Kidney epithelial cell (primary cell): ENCODE data around the gene MGAT3. TPM values are rescaled to one million over a fixed set of nuclear protein-coding genes. Genes with fewer than 3 reads are reported as not detected.
"Not testable (repeated sequence)": the region's sequence is repeated elsewhere in the genome, so short reads cannot be mapped to it uniquely, and the experiment has no call there.

ENCODE experiments used
- DNase-seq: peaks from one replicate; pipeline ENCODE4 v3.0.0-alpha.2; 2010; ENCODE audit warnings: low read depth
- H3K27me3 ChIP-seq: 2 replicates; pipeline ENCODE4 v1.6.0; 2011; ENCODE audit warnings: low read length; ENCODE audit not compliant: control insufficient read depth, insufficient read depth
- H3K36me3 ChIP-seq: 2 replicates; pipeline ENCODE4 v1.5.1; 2011; ENCODE audit warnings: low read length; ENCODE audit not compliant: control insufficient read depth, insufficient read depth
- H3K4me3 ChIP-seq: 2 replicates; pipeline ENCODE4 v1.5.1; 2011; ENCODE audit warnings: low read depth, mild to moderate bottlenecking, control low read depth, low read length
- total RNA-seq: library from RNA; depleted of rRNA; stranded (reverse); fragments of >200 nt; gene quantifications from 2 replicates; pipeline ENCODE4 v1.2.3, GENCODE V29; 2015
- TF ChIP-seq, protein P1 (sequence below): IDR thresholded peaks from 2 replicates; pipeline ENCODE4 v1.5.1; 2011; ENCODE audit warnings: mild to moderate bottlenecking, moderate library complexity, low read length, control low read depth, inconsistent platforms; ENCODE audit not compliant: insufficient read depth, poor library complexity, severe bottlenecking

MGAT3 gene
- total RNA-seq, 1 donor from 2014 or later, result 4.1 TPM

GRCh38 chr22:39502789-39503409 lies 46.1 kb downstream of the MGAT3 start:
- Histone ChIP-seq H3K27me3 (peaks cover 2% of the 10 kb centered on the region), H3K4me3 (peak overlapping the region; percentile 96), H3K36me3 (peaks cover 2% of the 10 kb centered on the region)
- TF ChIP-seq, protein P1, sequence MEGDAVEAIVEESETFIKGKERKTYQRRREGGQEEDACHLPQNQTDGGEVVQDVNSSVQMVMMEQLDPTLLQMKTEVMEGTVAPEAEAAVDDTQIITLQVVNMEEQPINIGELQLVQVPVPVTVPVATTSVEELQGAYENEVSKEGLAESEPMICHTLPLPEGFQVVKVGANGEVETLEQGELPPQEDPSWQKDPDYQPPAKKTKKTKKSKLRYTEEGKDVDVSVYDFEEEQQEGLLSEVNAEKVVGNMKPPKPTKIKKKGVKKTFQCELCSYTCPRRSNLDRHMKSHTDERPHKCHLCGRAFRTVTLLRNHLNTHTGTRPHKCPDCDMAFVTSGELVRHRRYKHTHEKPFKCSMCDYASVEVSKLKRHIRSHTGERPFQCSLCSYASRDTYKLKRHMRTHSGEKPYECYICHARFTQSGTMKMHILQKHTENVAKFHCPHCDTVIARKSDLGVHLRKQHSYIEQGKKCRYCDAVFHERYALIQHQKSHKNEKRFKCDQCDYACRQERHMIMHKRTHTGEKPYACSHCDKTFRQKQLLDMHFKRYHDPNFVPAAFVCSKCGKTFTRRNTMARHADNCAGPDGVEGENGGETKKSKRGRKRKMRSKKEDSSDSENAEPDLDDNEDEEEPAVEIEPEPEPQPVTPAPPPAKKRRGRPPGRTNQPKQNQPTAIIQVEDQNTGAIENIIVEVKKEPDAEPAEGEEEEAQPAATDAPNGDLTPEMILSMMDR, result no peak
- no peak for DNase-seq

GRCh38 chr22:39503630-39504029 lies 46.8 kb downstream of the MGAT3 start:
- Histone ChIP-seq H3K36me3 (peaks cover 2% of the 10 kb centered on the region), H3K27me3 (no peaks in the 10 kb centered on the region), H3K4me3 (no peak overlapping the region)
- DNase-seq, result no peak
- TF ChIP-seq, protein P1, result no peak

DNA sequence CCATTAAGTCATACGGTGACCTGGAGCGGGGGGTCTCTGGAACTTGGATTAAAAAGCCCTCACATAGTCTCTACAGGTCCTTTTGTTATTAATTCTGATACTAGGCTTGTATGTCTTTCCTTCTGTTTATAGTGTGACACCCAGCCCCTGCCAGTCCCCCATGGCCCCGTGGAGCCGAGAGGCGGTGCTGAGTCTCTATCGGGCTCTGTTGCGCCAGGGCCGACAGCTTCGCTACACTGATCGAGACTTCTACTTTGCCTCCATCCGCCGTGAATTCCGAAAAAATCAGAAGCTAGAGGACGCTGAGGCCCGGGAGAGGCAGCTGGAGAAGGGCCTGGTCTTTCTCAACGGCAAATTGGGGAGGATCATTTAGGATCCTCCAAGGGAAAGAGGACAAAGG lies 47.3 kb downstream of the MGAT3 start:
- no peak overlapping the region for H3K4me3 ChIP-seq
- H3K27me3 ChIP-seq, result no peaks in the 10 kb centered on the region
- TF ChIP-seq, protein P1, result no peak
- DNase-seq, result no peak
- peaks cover 2% of the 10 kb centered on the region for H3K36me3 ChIP-seq

- not testable (repeated sequence) for DNase-seq
Observed at GRCh38 chr22:39507021-39507420, 50.2 kb downstream of the MGAT3 start.

DNA sequence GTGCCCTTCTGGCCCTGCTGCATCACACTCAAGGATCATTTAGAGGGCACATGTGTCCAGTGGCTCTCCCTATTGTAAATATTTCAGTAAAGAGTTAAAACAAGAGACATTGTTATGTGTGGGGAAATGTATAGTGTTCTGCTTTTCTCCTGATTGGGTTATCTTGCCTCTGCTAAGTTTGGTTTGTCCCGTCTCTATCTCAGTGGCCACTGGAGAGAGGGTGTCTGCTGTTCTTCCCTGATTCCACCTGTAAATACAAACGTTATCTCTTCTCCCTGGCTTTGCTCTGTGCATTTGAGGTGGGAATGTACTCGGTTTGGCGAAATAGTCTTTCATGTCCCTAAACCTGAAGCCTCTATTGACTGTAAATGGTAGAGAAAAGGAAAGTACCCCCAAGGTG lies 51.6 kb downstream of the MGAT3 start:
- TF ChIP-seq, protein P1, result no peak
- Histone ChIP-seq H3K27me3 (no peaks in the 10 kb centered on the region), H3K36me3 (peaks cover 2% of the 10 kb centered on the region), H3K4me3 (no peak overlapping the region)
- no peak for DNase-seq

More at GRCh38 chr22:39507021-39507420, 50.2 kb downstream of the MGAT3 start:
- not testable (repeated sequence) for H3K27me3 ChIP-seq, H3K36me3 ChIP-seq, H3K4me3 ChIP-seq

DNA sequence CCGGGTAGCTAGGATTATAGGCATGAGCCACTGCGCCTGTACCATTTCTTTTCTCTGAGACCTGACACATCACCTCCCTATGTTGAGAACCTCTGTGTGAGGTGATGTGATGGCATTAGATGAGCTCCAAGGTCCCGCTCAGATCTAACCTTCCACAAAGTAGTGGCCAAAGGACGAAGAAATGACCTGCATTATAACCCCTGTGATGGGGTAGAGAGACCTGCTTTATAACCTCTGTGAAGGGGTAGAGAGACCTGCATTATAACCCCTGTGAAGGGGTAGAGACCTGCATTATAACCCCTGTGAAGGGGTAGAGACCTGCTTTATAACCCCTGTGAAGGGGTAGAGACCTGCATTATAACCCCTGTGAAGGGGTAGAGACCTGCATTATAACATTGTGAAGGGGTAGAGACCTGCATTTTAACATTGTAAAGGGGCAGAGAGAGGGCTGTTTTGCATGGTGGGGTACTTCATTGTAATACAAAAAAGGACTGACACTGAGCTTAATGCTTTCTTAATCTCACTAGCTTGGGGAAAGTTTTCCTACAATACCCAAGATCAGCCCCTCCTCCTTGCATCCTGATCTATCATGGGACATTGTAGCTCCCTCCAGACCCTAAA lies 53.8 kb downstream of the MGAT3 start:
- DNase-seq, result no peak
- TF ChIP-seq, protein P1, result no peak
- H3K36me3 ChIP-seq, result peaks cover 4% of the 10 kb centered on the region

More for the DNA sequence above, 53.8 kb downstream of the MGAT3 start:
- H3K27me3 ChIP-seq, result no peaks in the 10 kb centered on the region
- H3K4me3 ChIP-seq, result no peak overlapping the region
